HG02973 (cell line): Measurements from ENCODE around the gene PHF2.

Experiments used
- ATAC-seq: cut with Tn5 transposase; IDR thresholded peaks from one replicate; pipeline ENCODE4 v1.9.1; 2021; ENCODE audit warnings: moderate library complexity; ENCODE audit not compliant: unreplicated experiment

PHF2 gene

GRCh38 chr9:93598647-93599241, 22.4 kb downstream of the PHF2 start:
- no peak for ATAC-seq

GRCh38 chr9:93599571-93600403, 23.4 kb downstream of the PHF2 start:
- ATAC-seq: no peak

GRCh38 chr9:93600504-93600903, 24.1 kb downstream of the PHF2 start:
- no peak for ATAC-seq

GRCh38 chr9:93601063-93601462, 24.7 kb downstream of the PHF2 start:
- no peak for ATAC-seq

GRCh38 chr9:93601666-93602065, 25.3 kb downstream of the PHF2 start:
- no peak for ATAC-seq

- no peak for ATAC-seq
Measured at GRCh38 chr9:93603011-93603410, 26.6 kb downstream of the PHF2 start.

- ATAC-seq: no peak
Measured at GRCh38 chr9:93603906-93604326, 27.5 kb downstream of the PHF2 start.

GRCh38 chr9:93606187-93606586, 29.8 kb downstream of the PHF2 start:
- no peak for ATAC-seq

- no peak for ATAC-seq
Measured at GRCh38 chr9:93610206-93610605, 33.8 kb downstream of the PHF2 start.

GRCh38 chr9:93612052-93612795, 35.8 kb downstream of the PHF2 start:
- no peak for ATAC-seq

GRCh38 chr9:93612796-93613154, 36.4 kb downstream of the PHF2 start:
- no peak for ATAC-seq

- ATAC-seq: no peak
Measured at GRCh38 chr9:93613174-93613573, 36.8 kb downstream of the PHF2 start.

- no peak for ATAC-seq
Measured at GRCh38 chr9:93613791-93614190, 37.4 kb downstream of the PHF2 start.

GRCh38 chr9:93614830-93615468, 38.6 kb downstream of the PHF2 start:
- ATAC-seq: no peak

- no peak for ATAC-seq
Measured at GRCh38 chr9:93616044-93616443, 39.7 kb downstream of the PHF2 start.

- no peak for ATAC-seq
Measured at GRCh38 chr9:93617273-93617672, 40.9 kb downstream of the PHF2 start.

GRCh38 chr9:93619272-93619775, 42.9 kb downstream of the PHF2 start:
- ATAC-seq: no peak

GRCh38 chr9:93620041-93620506, 43.7 kb downstream of the PHF2 start:
- ATAC-seq: no peak

GRCh38 chr9:93620881-93621820, 44.8 kb downstream of the PHF2 start:
- no peak for ATAC-seq

- ATAC-seq: no peak
Measured at GRCh38 chr9:93621922-93622321, 45.5 kb downstream of the PHF2 start.
